Smooth muscle cell (in vitro differentiated cells): ENCODE measurements around the gene ABCA13. TPM values are rescaled to one million over a fixed set of nuclear protein-coding genes. Genes with fewer than 3 reads are reported as not detected.

Experiments used
- DNase-seq: peaks from one replicate; lab custom pipeline; 2025; ENCODE audit not compliant: unreplicated experiment; lab: John Stamatoyannopoulos, UW
- H2AFZ ChIP-seq: fragments of 200-600 bp; sonication (generic); 2 replicates; pipeline ENCODE4 v1.6.0; 2016; ENCODE audit warnings: antibody characterized with exemption, low read depth, mild to moderate bottlenecking
- H3F3A ChIP-seq: fragments of 200-600 bp; sonication (generic); 2 replicates; pipeline ENCODE4 v1.6.0; 2017; ENCODE audit warnings: antibody characterized with exemption, low read depth
- H3K27ac ChIP-seq: fragments of 200-600 bp; sonication (generic); 2 replicates; pipeline ENCODE4 v1.5.1; 2016; ENCODE audit warnings: low read depth, mild to moderate bottlenecking
- H3K27me3 ChIP-seq: fragments of 200-600 bp; sonication (generic); 2 replicates; pipeline ENCODE4 v1.6.1; 2016; ENCODE audit warnings: low read depth, mild to moderate bottlenecking
- H3K36me3 ChIP-seq: fragments of 200-600 bp; sonication (generic); 2 replicates; pipeline ENCODE4 v1.5.1; 2016; ENCODE audit warnings: low read depth
- H3K4me1 ChIP-seq: fragments of 200-600 bp; sonication (generic); 2 replicates; pipeline ENCODE4 v1.5.1; 2016; ENCODE audit warnings: low read depth
- H3K4me2 ChIP-seq: fragments of 200-600 bp; sonication (generic); 2 replicates; pipeline ENCODE4 v1.6.0; 2016; ENCODE audit warnings: mild to moderate bottlenecking
- H3K4me3 ChIP-seq: fragments of 200-600 bp; sonication (generic); 2 replicates; pipeline ENCODE4 v1.5.1; 2016; ENCODE audit warnings: mild to moderate bottlenecking
- H3K79me2 ChIP-seq: fragments of 200-600 bp; sonication (generic); 2 replicates; pipeline ENCODE4 v1.6.0; 2016; ENCODE audit warnings: low read depth, mild to moderate bottlenecking
- H3K9ac ChIP-seq: fragments of 200-600 bp; sonication (generic); 2 replicates; pipeline ENCODE4 v1.6.0; 2016; ENCODE audit warnings: low read depth
- H3K9me3 ChIP-seq: fragments of 200-600 bp; sonication (generic); replicated peaks from 2 replicates; pipeline ENCODE4 v1.5.1; 2016; ENCODE audit warnings: low read depth
- H4K20me1 ChIP-seq: fragments of 200-600 bp; sonication (generic); 2 replicates; pipeline ENCODE4 v1.6.0; 2016; ENCODE audit warnings: low read depth
- WGBS: methylation state at CpG from one replicate; pipeline ENCODE4 v1.1.7; 2016; ENCODE audit warnings: low lambda C conversion rate; 5-methylcytosine and 5-hydroxymethylcytosine counted together
- polyA plus RNA-seq: library from polyadenylated mRNA; unstranded; fragments of >200 nt; fragmentation: Nextera tagmentation; extraction: Ambion mirVana; gene quantifications from 2 replicates; pipeline ENCODE4 v1.2.1, GENCODE V29; 2016
- total RNA-seq: library from RNA; depleted of rRNA; stranded (reverse); fragments of >200 nt; gene quantifications from 2 replicates; pipeline ENCODE4 v1.2.3, GENCODE V29; 2014
- TF ChIP-seq, protein P1 (sequence below): fragments of 200-600 bp; sonication (generic); IDR thresholded peaks from 2 replicates; pipeline ENCODE4 v1.5.1; 2017; ENCODE audit warnings: borderline replicate concordance, mild to moderate bottlenecking, antibody characterized with exemption; ENCODE audit not compliant: insufficient read depth, poor library complexity, severe bottlenecking

ABCA13 gene
- total and polyA plus RNA-seq, 2 experiments from 2014 or later = not detected

DNA sequence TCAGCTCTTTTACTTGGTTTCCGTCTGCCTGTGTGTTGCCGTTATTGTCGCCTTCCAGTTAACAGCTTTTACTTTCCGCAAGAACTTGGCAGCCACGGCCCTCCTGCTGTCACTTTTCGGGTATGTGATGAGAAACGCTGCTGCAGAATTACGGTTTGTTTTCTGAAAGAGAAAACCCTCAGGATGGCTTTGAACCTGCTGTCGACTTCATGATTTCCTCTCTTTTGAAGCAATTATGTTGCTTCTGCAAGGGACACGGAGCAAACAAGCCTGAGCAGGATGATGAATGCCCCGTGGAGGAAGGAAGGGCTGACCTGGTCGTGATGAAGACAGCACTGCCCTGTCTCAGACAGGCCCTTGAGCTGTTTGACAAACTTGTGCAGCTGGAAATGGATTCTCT, 339.8 kb downstream of the ABCA13 start:
- no peak overlapping the region for H2AFZ ChIP-seq
- whole genome bisulfite sequencing = 81% methylated on average over 12 of the region's 12 CpGs
- H3K27ac ChIP-seq = no peak overlapping the region
- no peak overlapping the region for H3K4me3 ChIP-seq
- DNase-seq = no peak
- no peaks in the 10 kb centered on the region for H3K79me2 ChIP-seq
- H3K4me2 ChIP-seq = no peak overlapping the region
- H3K9ac ChIP-seq = no peak overlapping the region
- no peaks in the 10 kb centered on the region for H3K27me3 ChIP-seq
- no peaks in the 10 kb centered on the region for H3K4me1 ChIP-seq
- H4K20me1 ChIP-seq = no peaks in the 10 kb centered on the region
- no peaks in the 10 kb centered on the region for H3F3A ChIP-seq
- H3K36me3 ChIP-seq = no peaks in the 10 kb centered on the region
- TF ChIP-seq, protein P1, sequence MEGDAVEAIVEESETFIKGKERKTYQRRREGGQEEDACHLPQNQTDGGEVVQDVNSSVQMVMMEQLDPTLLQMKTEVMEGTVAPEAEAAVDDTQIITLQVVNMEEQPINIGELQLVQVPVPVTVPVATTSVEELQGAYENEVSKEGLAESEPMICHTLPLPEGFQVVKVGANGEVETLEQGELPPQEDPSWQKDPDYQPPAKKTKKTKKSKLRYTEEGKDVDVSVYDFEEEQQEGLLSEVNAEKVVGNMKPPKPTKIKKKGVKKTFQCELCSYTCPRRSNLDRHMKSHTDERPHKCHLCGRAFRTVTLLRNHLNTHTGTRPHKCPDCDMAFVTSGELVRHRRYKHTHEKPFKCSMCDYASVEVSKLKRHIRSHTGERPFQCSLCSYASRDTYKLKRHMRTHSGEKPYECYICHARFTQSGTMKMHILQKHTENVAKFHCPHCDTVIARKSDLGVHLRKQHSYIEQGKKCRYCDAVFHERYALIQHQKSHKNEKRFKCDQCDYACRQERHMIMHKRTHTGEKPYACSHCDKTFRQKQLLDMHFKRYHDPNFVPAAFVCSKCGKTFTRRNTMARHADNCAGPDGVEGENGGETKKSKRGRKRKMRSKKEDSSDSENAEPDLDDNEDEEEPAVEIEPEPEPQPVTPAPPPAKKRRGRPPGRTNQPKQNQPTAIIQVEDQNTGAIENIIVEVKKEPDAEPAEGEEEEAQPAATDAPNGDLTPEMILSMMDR = no peak
- no peaks in the 10 kb centered on the region for H3K9me3 ChIP-seq

- Histone ChIP-seq H3K4me2 (no peak overlapping the region), H4K20me1 (no peaks in the 10 kb centered on the region), H2AFZ (no peak overlapping the region), H3K9me3 (no peaks in the 10 kb centered on the region), H3F3A (no peaks in the 10 kb centered on the region), H3K4me1 (no peaks in the 10 kb centered on the region), H3K9ac (no peak overlapping the region), H3K79me2 (no peaks in the 10 kb centered on the region), H3K36me3 (no peaks in the 10 kb centered on the region), H3K27me3 (no peaks in the 10 kb centered on the region), H3K27ac (no peak overlapping the region), H3K4me3 (no peak overlapping the region)
- TF ChIP-seq, protein P1 = no peak
- DNase-seq = no peak
- 52% methylated on average over 6 of the region's 6 CpGs for WGBS
These were observed 341.6 kb downstream of the ABCA13 start for GRCh38 chr7:48512892-48513291.

- H3K4me1 ChIP-seq = no peaks in the 10 kb centered on the region
- no peak overlapping the region for H3K4me3 ChIP-seq
- no peak overlapping the region for H3K27ac ChIP-seq
- no peaks in the 10 kb centered on the region for H4K20me1 ChIP-seq
- H2AFZ ChIP-seq = no peak overlapping the region
- TF ChIP-seq, protein P1 = no peak
- no peaks in the 10 kb centered on the region for H3K9me3 ChIP-seq
- no peaks in the 10 kb centered on the region for H3K27me3 ChIP-seq
- no peaks in the 10 kb centered on the region for H3K79me2 ChIP-seq
- H3K4me2 ChIP-seq = no peak overlapping the region
- H3F3A ChIP-seq = no peaks in the 10 kb centered on the region
- no peak for DNase-seq
- H3K36me3 ChIP-seq = no peaks in the 10 kb centered on the region
- WGBS = 91% methylated on average over 3 of the region's 3 CpGs
- no peak overlapping the region for H3K9ac ChIP-seq
These were observed 343.9 kb downstream of the ABCA13 start for GRCh38 chr7:48515171-48515570.

DNA sequence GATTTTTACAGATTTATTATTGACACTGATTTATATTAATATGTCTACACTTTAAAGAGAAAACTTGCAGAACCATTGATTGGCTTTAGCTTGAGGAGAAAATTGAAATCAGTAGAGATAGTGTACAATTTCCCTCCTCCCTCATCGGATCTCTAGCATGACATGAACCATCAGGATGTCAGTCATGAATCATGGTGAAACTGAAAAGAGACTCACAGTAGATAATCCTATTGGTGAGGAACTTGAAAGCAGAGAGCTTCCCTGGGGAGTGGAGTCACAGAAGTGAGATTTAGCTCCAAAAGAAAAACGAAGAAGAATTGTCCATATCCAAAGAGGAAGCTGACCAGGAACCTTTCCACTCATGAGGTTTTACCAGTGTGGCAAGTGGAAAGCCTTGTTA, 346.8 kb downstream of the ABCA13 start:
- Histone ChIP-seq H2AFZ (no peak overlapping the region), H3K79me2 (no peaks in the 10 kb centered on the region), H3K4me1 (no peaks in the 10 kb centered on the region), H3K36me3 (no peaks in the 10 kb centered on the region), H3K9me3 (no peaks in the 10 kb centered on the region), H3K27me3 (no peaks in the 10 kb centered on the region), H3K9ac (no peak overlapping the region), H4K20me1 (no peaks in the 10 kb centered on the region), H3K27ac (no peak overlapping the region), H3F3A (no peaks in the 10 kb centered on the region), H3K4me2 (no peak overlapping the region), H3K4me3 (no peak overlapping the region)
- TF ChIP-seq, protein P1 = no peak
- WGBS = 72% methylated on average over 2 of the region's 2 CpGs
- DNase-seq = no peak
